SJSA1 (cell line): ENCODE results near the gene KRTAP4-6. TPM values are rescaled to one million over a fixed set of nuclear protein-coding genes. Genes with fewer than 3 reads are reported as not detected.
A peak's percentile ranks its signal among the peaks of the same experiment; 100 is the strongest.
"Not testable (repeated sequence)": the region's sequence is repeated elsewhere in the genome, so short reads cannot be mapped to it uniquely, and the experiment has no call there.

Experiments
- DNase-seq, 2 experiments: peaks; one replicate each; pipeline ENCODE4 v3.0.0-alpha.2; 2015 to 2020; ENCODE audit warnings: low spot score in 2 of 2, low read depth in 1 of 2
- H3K27ac ChIP-seq: fragments of 250-450 bp; sonication (Bioruptor Pico); 2 replicates; pipeline ENCODE4 v1.5.1; 2020; ENCODE audit warnings: mild to moderate bottlenecking, moderate library complexity
- H3K27me3 ChIP-seq: fragments of 250-450 bp; sonication (Bioruptor Pico); replicated peaks from 2 replicates; pipeline ENCODE4 v1.5.1; 2020; ENCODE audit warnings: mild to moderate bottlenecking, moderate library complexity
- H3K36me3 ChIP-seq: fragments of 250-450 bp; sonication (Bioruptor Pico); 2 replicates; pipeline ENCODE4 v1.5.1; 2020; ENCODE audit warnings: mild to moderate bottlenecking
- H3K4me1 ChIP-seq: fragments of 250-450 bp; sonication (Bioruptor Pico); replicated peaks from 2 replicates; pipeline ENCODE4 v1.6.1; 2021; ENCODE audit warnings: mild to moderate bottlenecking
- H3K4me3 ChIP-seq: fragments of 250-450 bp; sonication (Bioruptor Pico); 2 replicates; pipeline ENCODE4 v1.5.1; 2020; ENCODE audit warnings: mild to moderate bottlenecking
- H3K9me3 ChIP-seq: fragments of 250-450 bp; sonication (Bioruptor Pico); replicated peaks from 2 replicates; pipeline ENCODE4 v1.5.1; 2020; ENCODE audit warnings: mild to moderate bottlenecking
- total RNA-seq: library from RNA; depleted of rRNA; stranded (reverse); fragments of >200 nt; shearing (Covaris generic); gene quantifications from 2 replicates; pipeline ENCODE4 v1.2.3, GENCODE V29; 2014

Gene KRTAP4-6
- total RNA-seq, 1 experiment from 2014 or later: not detected

DNA sequence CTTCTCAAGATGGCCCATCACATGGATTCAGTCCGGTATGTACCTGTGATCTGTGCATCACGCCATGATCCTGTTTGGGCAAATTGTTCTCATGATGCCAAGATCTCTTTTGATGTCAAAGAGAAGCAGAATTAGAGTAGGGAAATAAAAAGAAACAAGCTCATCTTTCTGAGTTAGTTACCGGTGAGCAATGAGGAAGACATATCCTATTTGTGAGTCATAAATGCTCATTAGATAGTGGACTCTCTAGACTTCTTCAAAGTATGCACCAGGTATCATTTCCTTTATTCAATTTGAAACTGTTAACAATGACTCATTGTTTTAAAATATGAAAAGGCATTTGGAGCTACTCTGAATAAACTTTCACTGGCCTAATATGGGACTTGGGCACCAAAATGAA, 8.4 kb downstream of the KRTAP4-6 start:
- no peak overlapping the region for H3K27ac ChIP-seq
- no peaks in the 10 kb centered on the region for H3K36me3 ChIP-seq
- H3K4me3 ChIP-seq: no peak overlapping the region
- H3K27me3 ChIP-seq: no peaks in the 10 kb centered on the region
- DNase-seq: peak in 1 of 2 experiments; percentile 15
- H3K4me1 ChIP-seq: peaks cover 25% of the 10 kb centered on the region
- no peaks in the 10 kb centered on the region for H3K9me3 ChIP-seq

- Histone ChIP-seq H3K4me3 (no peak overlapping the region), H3K27ac (no peak overlapping the region), H3K36me3 (no peaks in the 10 kb centered on the region), H3K4me1 (peaks cover 11% of the 10 kb centered on the region), H3K9me3 (no peaks in the 10 kb centered on the region), H3K27me3 (no peaks in the 10 kb centered on the region)
- no peak for DNase-seq
Measured at GRCh38 chr17:41127371-41127770, 13.0 kb downstream of the KRTAP4-6 start.

DNA sequence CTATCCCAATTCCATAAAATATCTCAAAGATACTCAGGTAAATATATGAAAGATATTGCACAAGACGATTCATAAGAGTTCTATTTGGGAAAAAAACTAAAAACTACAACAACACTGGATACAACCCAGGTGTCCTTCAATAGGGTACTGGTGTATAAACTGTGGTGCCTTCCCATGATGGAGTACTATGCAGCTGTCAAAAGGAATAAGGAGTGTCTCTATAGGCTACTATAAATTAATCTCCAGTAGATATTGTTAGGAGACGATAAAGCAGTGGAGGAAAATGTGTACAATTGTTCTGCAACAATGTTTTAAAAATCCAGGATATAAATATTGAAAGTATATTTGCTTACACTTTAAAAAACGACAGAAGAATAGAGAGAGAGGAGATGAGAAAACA, 13.9 kb downstream of the KRTAP4-6 start:
- no peaks in the 10 kb centered on the region for H3K27me3 ChIP-seq
- no peaks in the 10 kb centered on the region for H3K36me3 ChIP-seq
- no peak overlapping the region for H3K4me3 ChIP-seq
- peaks cover 2% of the 10 kb centered on the region for H3K4me1 ChIP-seq
- H3K9me3 ChIP-seq: no peaks in the 10 kb centered on the region
- no peak for DNase-seq
- no peak overlapping the region for H3K27ac ChIP-seq

DNA sequence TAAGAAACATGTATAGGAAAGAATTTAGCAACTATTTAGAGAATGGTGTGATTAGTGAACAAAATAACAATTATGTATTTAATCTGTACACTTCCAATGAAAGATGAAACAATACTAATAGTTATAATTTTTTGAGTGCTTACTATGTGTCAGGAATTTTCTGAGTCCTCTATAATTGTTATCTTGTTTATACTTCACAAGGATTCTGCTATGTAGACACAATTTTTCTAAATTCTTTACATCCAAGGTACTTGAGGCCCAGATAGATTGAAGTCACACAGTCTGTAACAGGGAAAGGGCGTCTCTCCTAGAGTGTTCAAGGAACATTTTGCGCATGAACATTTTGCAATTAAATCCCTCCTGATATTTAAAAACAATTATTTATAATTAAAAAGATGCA, 15.3 kb downstream of the KRTAP4-6 start:
- H3K36me3 ChIP-seq: no peaks in the 10 kb centered on the region
- H3K27ac ChIP-seq: no peak overlapping the region
- no peaks in the 10 kb centered on the region for H3K9me3 ChIP-seq

DNA sequence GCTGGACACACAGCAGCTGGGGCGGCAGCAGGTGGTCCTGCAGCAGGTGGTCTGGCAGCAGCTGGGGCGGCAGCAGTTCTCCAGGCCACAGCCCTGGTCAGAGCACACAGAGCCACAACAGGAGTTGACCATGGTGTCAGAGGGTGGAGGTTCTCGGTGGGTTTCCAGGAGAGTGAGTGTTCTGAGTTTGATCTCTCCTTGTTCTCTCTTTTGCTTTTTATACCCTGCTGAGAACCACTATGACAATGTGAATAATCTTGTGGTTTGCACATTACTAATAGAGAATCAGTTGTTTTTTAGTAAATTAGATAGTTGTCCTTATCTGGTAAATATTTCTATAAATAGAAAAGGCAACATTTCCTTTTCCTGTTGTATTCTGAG, 16.4 kb downstream of the KRTAP4-6 start, which contains the start of gene KRTAP4-12:
KRTAP4-12 (minus strand) TSS at position 192 of the 381 bp plus-strand sequence; CDS start at position 132, 60 bp downstream.
- not testable (repeated sequence) for H3K36me3 ChIP-seq, H3K4me3 ChIP-seq, H3K9me3 ChIP-seq, H3K27ac ChIP-seq, H3K27me3 ChIP-seq, DNase-seq, H3K4me1 ChIP-seq

More for the DNA sequence above, 15.3 kb downstream of the KRTAP4-6 start:
- H3K4me1 ChIP-seq: no peaks in the 10 kb centered on the region
- H3K4me3 ChIP-seq: no peak overlapping the region
- DNase-seq: no peak
- no peaks in the 10 kb centered on the region for H3K27me3 ChIP-seq

- H3K9me3 ChIP-seq, H3K36me3 ChIP-seq, H3K4me1 ChIP-seq, H3K27me3 ChIP-seq, H3K27ac ChIP-seq, H3K4me3 ChIP-seq, DNase-seq: not testable (repeated sequence)
Measured at GRCh38 chr17:41123292-41123990, 16.9 kb downstream of the KRTAP4-6 start.

DNA sequence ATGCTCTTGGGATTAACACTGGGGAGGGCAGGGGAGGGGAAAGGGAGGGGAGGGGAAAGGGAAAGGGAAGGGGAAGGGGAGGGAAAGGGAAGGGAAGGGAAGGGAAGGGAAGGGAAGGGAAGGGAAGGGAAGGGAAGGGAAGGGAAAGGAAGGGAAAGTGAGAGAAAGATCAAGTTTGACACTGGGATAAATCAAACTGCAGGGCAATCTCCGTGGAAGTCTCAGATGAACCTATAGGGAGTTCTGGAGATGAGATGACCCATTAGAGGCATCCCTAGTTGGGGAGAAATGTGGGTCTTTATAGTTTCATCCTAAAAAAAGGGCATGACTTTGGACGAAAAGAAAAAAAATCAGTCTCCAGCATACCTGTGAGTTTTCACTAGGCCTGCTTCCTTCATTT, 18.6 kb downstream of the KRTAP4-6 start:
- H3K4me3 ChIP-seq: no peak overlapping the region
- no peaks in the 10 kb centered on the region for H3K4me1 ChIP-seq
- no peaks in the 10 kb centered on the region for H3K27me3 ChIP-seq
- H3K27ac ChIP-seq: no peak overlapping the region
- DNase-seq: no peak
- H3K36me3 ChIP-seq: no peaks in the 10 kb centered on the region
- H3K9me3 ChIP-seq: no peaks in the 10 kb centered on the region

GRCh38 chr17:41119696-41120690, 20.4 kb downstream of the KRTAP4-6 start:
- H3K36me3 ChIP-seq, H3K4me1 ChIP-seq, DNase-seq: not testable (repeated sequence)

DNA sequence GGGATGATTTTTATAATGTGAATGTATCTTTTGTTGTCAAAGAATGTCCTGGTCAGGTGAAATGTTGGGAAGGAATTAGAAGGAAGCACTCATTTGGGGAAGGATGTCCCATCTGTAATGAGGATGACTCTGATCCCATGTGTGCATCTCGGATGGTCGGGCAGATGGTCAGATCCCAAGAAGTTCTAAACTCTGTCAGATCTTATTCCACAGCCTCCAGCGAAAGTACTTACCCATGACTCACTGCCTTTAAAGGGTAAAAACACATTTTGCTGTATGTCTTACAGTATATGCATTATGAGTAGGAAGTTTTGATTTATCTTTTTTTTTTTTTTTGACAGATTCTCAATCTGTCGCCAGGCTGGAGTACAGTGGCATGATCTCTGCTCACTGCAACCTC, 21.6 kb downstream of the KRTAP4-6 start:
- H3K36me3 ChIP-seq: no peaks in the 10 kb centered on the region
- H3K27me3 ChIP-seq: no peaks in the 10 kb centered on the region
- H3K4me1 ChIP-seq: no peaks in the 10 kb centered on the region
- no peak overlapping the region for H3K27ac ChIP-seq
- no peak for DNase-seq
- H3K9me3 ChIP-seq: no peaks in the 10 kb centered on the region
- H3K4me3 ChIP-seq: no peak overlapping the region

More at GRCh38 chr17:41119696-41120690, 20.4 kb downstream of the KRTAP4-6 start:
- H3K27me3 ChIP-seq, H3K27ac ChIP-seq, H3K9me3 ChIP-seq, H3K4me3 ChIP-seq: not testable (repeated sequence)

GRCh38 chr17:41117846-41118386, 22.4 kb downstream of the KRTAP4-6 start, which contains the start of gene KRTAP4-11:
Gene KRTAP4-11, minus strand, starts transcription at chr17:41118373. Its CDS starts 58 bp downstream, at chr17:41118315.
- H3K27me3 ChIP-seq, H3K4me1 ChIP-seq, H3K4me3 ChIP-seq, H3K27ac ChIP-seq, H3K9me3 ChIP-seq, H3K36me3 ChIP-seq, DNase-seq: not testable (repeated sequence)

GRCh38 chr17:41116297-41116696, 24.0 kb downstream of the KRTAP4-6 start:
- Histone ChIP-seq H3K27ac (no peak overlapping the region), H3K4me3 (no peak overlapping the region), H3K4me1 (no peaks in the 10 kb centered on the region), H3K36me3 (no peaks in the 10 kb centered on the region), H3K9me3 (no peaks in the 10 kb centered on the region), H3K27me3 (no peaks in the 10 kb centered on the region)
- no peak for DNase-seq

- Histone ChIP-seq H3K27me3 (no peaks in the 10 kb centered on the region), H3K4me1 (peaks cover 4% of the 10 kb centered on the region), H3K9me3 (no peaks in the 10 kb centered on the region), H3K4me3 (no peak overlapping the region), H3K27ac (no peak overlapping the region), H3K36me3 (no peaks in the 10 kb centered on the region)
- DNase-seq: no peak
Measured at GRCh38 chr17:41111151-41111885, 29.0 kb downstream of the KRTAP4-6 start.

DNA sequence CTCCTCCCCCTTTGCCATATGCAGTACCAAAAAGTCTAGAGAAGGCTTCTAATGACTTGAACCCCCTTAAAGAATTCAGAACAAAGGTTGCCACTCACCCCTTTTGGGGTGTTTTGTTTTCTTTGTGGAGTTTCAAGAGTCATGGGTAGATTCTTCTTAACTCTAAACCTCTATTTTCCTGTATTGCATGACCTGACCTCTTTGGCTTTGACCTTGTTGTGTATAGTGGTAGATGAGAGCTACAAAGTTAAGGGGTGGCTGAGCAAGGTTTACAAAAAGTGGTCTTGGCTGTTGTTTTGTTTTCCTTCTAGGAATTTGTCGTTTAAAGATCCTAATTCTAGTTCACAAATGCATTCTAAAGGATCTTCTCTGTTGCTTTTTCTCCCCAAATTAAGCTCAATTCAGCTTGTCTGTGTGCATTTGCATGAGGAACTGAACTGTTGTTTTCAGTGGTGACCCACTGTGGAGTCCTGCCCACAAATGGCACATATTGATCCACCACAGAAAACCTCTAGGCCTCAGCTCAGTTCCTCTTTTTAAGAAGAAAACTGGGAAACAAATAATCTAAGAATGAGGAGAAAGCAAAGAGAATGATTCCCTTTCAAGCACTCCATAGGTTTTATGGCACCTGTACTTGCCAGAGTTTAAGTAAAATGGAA, 31.5 kb downstream of the KRTAP4-6 start:
- not testable (repeated sequence) for H3K4me3 ChIP-seq, H3K9me3 ChIP-seq, DNase-seq, H3K27ac ChIP-seq, H3K36me3 ChIP-seq, H3K4me1 ChIP-seq, H3K27me3 ChIP-seq
